ENCODE data around the gene KLC1. TPM values are rescaled to one million over a fixed set of nuclear protein-coding genes. Genes with fewer than 3 reads are reported as not detected.
A peak's percentile ranks its signal among the peaks of the same experiment; 100 is the strongest.
"Not testable (repeated sequence)": the region's sequence is repeated elsewhere in the genome, so short reads cannot be mapped to it uniquely, and the experiment has no call there.

Gene KLC1
- total RNA-seq, 1 donor from 2014 or later, result 129 TPM

GRCh38 chr14:103625356-103626095, 3.5 kb upstream of the KLC1 start:
- no peak for DNase-seq (ENCODE audit: low read depth in 2 of 2)

DNA sequence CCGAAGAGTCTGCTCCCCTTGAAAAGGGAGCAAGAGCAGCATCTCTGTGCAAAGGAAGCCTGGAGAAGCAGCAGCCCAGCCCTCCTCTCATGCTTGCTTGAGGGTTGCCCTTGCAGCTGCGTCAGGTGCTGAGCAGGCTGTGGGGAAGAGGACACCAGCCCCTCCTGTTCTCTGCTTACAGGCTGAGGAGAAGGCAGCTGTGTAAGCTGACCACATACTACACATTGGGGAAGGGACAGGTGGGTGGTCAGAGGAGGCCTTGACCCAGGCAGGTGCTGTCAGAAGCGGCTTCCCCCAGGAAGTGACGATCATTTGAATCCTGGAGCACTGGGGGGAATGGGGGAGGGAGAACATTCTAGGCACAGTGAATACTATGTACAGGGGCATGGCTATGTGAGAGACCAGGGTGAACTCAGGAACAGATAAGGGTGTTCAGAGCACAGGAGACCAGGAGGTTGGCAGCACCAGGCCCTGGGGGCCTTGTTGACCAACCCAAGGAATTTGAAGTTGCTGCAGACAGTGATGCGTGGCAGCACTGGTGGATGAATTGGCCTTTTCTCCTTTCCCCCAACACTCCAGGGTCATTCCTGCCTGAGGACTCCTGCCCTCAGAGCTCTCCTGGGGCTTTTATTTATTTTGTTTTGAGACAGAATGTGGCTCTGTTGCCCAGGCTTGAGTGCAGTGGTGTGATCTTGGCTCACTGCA, 2.7 kb upstream of the KLC1 start:
- DNase-seq (ENCODE audit: low read depth in 2 of 2), result no peak

DNA sequence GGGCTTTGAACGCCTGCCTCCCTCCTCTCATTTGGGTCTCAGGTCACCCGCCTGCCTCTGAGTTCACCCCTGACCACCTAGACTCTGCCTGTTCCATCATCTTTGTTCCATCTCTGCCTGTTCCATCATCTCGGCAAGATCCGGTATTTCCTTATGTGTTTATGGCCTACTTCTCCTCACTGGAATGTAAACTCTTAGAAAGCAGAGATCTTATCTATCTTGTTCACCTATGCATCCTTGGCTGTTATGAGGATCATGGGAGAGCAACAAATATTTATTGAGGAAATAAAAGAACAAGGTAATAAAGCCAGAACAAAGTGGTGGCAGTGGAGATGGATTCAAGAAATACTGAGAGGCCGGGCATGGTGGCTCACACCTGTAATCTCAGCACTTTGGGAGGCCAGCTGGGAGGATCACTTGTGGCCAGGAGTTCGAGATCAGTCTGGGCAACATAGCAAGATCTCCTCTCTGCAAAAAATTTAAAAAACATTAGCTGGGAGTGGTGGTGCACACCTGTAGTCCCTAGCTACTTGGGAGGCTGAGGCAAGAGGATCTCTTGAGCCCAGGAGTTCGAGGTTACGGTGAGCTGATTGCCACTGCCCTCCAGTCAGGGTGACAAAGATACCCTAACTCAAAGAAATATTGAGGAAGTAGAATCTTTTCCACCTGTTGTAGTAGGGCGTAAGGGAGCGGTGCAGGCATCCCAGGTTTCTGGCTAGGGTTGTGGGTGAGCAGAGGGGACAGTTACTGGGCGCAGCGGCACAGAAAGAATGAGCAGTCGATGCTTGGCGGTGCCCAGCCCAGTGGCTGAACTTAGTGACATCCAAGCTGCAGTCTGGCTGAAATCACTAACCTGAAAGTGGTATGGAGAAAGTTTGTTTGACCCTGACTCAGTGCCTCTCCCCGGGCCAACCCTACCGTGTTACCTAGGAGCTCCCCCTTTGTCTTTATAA, 1.7 kb upstream of the KLC1 start:
- DNase-seq (ENCODE audit: low read depth in 2 of 2), result no peak

- peak; percentile 57 to 79 for DNase-seq (ENCODE audit: low read depth in 2 of 2)
These were observed 759 bp upstream of the KLC1 start for GRCh38 chr14:103628221-103628683.

DNA sequence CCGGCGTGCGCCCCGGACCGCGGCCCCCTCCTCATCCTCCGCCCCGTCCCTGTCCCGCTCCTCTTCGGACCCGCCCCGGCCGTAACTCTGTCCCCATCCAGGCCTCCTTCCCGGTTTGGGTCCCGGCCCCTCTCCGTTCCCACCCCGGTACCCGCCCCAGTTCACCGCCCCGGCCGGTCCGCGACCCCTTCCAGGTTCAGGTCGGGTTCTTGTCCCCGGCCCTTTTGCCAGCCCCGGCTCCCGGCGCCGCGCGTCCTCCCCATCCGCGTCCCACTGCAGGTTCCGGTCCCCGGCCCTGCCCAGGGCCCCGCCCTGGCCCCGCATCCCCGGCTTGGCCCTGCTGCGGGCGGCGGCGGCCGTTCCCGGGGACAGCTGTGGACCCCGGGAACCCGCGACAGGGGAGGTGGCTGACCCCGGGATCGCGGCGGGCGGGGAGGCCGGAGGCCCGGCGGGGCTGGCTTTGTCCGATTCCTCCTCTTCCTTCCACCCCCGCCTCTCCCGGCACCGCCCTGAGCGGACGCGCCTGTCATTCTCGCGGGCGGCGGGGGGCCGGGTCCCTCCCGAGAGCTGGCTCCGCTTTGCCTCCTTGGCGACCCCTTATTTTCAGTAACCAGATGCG, 601 bp downstream of the KLC1 start:
- peak; percentile 29 to 49 for DNase-seq (ENCODE audit: low read depth in 2 of 2)

- DNase-seq (ENCODE audit: low read depth in 2 of 2), result peak in 1 of 2 donors; percentile 26
These were observed 1.5 kb downstream of the KLC1 start for GRCh38 chr14:103630364-103631108.

DNA sequence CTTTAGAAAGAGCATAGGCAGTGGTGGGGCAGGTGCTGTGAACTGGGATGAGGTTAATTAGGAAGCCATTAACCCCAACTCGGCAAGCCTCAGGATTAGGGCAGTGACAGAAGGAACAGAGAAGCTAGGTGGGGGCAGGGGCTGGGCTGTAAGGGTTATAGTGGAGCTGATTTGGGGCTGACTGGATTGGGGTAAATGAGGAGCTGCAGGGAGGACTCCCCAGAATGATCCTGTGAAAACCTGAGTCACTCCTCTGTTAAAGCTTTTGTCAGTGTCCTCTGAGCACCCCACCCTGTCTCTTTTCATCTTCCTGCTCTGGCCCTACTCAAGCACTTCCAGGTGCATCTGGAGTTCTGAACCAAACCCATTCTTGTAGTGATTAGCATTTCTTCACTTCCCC, 4.4 kb downstream of the KLC1 start:
- DNase-seq (ENCODE audit: low read depth in 2 of 2), result no peak

- DNase-seq (ENCODE audit: low read depth in 2 of 2), result no peak
These were observed 5.1 kb downstream of the KLC1 start for GRCh38 chr14:103634156-103634555.

- no peak for DNase-seq (ENCODE audit: low read depth in 2 of 2)
These were observed 9.6 kb downstream of the KLC1 start for GRCh38 chr14:103638594-103638993.

DNA sequence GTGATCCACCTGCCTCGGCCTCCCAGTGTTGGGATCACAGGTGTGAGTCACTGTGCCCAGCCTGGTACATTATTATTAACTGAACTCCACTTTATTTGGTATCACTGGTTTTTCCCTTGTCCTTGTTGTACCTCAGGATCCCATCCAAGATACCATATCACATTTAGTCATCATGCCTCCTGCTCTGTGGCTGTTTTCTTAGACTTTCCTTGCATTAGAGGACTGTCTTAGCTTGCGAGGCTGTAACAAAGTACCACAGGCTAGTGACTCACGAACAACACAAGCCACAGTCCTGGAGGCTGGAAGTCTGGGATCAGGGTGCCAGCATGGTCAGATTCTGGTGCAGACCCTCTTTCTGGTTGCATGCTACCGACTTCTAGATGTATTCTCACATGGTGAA, 12.2 kb downstream of the KLC1 start:
- peak in 1 of 2 donors; percentile 29 for DNase-seq (ENCODE audit: low read depth in 2 of 2)

DNA sequence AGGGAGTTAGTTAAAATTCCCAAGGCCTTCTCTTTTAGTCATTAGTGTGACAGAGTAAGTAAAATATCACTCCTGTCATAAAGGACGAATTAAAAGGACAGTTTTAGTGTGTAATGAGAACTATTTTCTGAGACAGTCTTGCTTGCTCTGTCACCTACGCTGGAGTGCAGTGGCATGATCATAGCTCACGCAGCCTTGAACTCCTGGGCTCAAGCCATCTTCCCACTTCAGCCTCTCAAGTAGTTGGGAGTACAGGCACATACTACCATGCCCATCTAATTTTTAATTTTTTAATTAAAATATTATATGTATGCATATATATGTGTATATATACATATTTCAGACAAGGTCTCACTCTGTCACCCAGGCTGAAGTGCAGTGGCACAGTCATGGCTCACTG, 17.2 kb downstream of the KLC1 start:
- DNase-seq (ENCODE audit: low read depth in 2 of 2), result no peak

- no peak for DNase-seq (ENCODE audit: low read depth in 2 of 2)
These were observed 20.0 kb downstream of the KLC1 start for GRCh38 chr14:103649001-103649400.

DNA sequence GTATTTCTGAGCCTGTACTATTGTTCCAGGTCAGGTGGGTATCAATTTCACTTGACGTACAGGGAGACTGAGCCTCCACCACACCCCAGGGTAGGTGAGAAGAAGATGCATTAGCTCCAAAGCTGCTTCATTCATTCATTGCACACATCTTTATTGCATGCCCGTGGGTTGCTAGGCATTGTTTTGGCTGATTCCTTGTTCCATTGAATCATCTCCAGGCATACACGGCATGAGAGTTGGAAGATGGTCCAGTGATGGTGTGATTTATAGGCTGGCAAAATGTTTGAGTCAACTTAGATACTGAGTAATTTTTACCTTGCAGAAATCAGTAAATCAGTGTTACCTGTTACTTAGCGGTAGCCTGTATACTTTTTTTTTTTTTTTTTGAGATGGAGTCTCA, 21.2 kb downstream of the KLC1 start:
- DNase-seq (ENCODE audit: low read depth in 2 of 2), result no peak

DNA sequence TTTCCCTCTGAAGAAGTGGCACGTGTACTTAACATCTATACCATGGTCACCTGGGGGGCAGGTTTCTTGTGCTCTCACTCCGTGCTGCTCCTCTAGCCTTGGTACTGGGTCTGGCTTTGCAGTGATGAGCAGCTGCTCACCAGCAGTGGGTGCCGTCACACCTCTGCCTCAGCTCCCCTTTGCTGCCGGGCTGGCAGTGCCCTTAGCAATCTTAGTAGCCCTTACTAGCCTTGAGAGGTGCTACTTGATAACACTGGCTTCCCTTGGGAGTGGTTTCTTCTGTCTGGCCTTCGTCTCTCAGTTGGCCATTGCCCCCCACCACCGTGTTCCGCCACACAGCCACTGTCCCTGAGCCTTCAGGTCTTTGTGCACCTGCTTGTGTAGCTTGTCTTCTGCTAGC, 22.6 kb downstream of the KLC1 start:
- no peak for DNase-seq (ENCODE audit: low read depth in 2 of 2)

- DNase-seq (ENCODE audit: low read depth in 2 of 2), result no peak
These were observed 23.8 kb downstream of the KLC1 start for GRCh38 chr14:103652806-103653205.

- DNase-seq (ENCODE audit: low read depth in 2 of 2), result not testable (repeated sequence)
These were observed 24.3 kb downstream of the KLC1 start for GRCh38 chr14:103653336-103653735.

DNA sequence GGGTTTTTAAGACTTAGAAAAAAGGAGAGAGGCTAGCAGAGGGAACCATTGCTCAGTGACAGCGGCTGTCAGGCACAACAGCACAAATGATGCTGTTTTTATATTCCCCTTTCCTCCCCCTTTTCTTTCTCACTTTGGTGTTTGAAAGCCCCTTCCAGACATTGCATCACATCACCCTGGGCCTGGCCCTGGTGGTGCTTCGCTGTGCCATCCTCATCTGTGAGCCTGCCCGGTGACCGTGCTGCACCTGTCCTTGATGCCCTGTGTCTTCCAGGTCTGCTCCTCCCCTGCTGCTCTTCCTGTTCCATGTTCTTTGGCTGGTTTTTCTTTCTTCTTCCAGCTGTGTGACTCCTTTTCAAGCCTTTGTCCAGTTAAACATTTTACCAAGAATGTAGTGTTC, 24.8 kb downstream of the KLC1 start:
- DNase-seq (ENCODE audit: low read depth in 2 of 2), result no peak

GRCh38 chr14:103654619-103655018, 25.6 kb downstream of the KLC1 start:
- no peak for DNase-seq (ENCODE audit: low read depth in 2 of 2)

- no peak for DNase-seq (ENCODE audit: low read depth in 2 of 2)
These were observed 27.2 kb downstream of the KLC1 start for GRCh38 chr14:103656031-103656755.

DNA sequence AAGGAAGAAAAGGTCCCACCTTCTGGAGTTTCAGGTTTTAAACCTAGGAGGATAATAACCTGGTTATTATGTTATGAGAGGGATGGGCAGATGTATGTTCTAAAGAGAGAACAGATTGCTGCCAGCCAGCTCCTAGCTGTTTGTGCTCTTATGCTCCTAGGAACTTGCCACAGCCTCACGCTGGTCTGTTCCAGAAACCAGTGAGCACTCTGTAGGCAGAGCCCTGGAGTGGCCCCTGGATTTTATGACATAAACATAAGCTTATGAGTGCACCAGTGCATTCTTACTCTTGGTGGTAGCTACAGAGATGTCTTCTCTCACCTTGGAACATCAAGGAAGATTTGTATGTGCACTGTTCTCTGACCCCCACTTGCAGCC, 27.7 kb downstream of the KLC1 start:
- DNase-seq (ENCODE audit: low read depth in 2 of 2), result no peak
